ENCODE results near the gene METTL1. TPM values are rescaled to one million over a fixed set of nuclear protein-coding genes. Genes with fewer than 3 reads are reported as not detected.

Gene METTL1
- total and polyA plus RNA-seq, 9 of the 15 experiments (the other 6 are each of a cell fraction or from before 2014, with no cell fraction given), result 12.6 to 65.9 (median 39.2) TPM

DNA sequence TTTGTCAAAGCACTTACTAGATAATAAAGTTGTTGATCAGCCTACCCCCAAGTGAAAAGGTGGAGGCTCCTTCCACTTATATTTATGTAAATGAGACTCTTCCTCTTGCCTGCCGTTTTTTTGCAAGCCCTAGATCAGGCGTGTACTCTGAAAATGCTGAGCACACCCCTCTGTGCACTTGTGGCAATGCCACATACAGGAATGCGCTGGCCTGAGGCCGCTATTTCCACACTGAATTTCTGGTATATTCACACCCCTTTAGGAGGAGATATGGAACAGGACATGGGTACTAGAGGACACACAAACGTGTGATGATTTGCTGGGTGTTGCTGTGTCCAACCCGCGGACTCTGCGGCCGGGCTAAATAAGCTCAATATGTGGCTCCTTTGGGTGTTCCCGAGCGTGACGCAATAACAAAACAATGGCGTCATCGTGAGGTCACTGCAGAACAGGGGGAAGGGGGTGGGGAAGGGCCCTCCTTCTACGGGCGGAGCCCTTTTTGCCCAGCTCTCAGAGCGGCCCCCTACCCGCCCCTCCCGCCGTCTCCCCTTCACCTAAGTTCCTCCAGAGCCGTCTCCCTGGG is 27.6 kb downstream of the METTL1 start (continued):
- TF ChIP-seq, protein P1, sequence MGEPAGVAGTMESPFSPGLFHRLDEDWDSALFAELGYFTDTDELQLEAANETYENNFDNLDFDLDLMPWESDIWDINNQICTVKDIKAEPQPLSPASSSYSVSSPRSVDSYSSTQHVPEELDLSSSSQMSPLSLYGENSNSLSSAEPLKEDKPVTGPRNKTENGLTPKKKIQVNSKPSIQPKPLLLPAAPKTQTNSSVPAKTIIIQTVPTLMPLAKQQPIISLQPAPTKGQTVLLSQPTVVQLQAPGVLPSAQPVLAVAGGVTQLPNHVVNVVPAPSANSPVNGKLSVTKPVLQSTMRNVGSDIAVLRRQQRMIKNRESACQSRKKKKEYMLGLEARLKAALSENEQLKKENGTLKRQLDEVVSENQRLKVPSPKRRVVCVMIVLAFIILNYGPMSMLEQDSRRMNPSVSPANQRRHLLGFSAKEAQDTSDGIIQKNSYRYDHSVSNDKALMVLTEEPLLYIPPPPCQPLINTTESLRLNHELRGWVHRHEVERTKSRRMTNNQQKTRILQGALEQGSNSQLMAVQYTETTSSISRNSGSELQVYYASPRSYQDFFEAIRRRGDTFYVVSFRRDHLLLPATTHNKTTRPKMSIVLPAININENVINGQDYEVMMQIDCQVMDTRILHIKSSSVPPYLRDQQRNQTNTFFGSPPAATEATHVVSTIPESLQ (CRISPR knock-in tag; IDR thresholded peaks at IDR 0.05), result no peak
- TF ChIP-seq, protein P2, sequence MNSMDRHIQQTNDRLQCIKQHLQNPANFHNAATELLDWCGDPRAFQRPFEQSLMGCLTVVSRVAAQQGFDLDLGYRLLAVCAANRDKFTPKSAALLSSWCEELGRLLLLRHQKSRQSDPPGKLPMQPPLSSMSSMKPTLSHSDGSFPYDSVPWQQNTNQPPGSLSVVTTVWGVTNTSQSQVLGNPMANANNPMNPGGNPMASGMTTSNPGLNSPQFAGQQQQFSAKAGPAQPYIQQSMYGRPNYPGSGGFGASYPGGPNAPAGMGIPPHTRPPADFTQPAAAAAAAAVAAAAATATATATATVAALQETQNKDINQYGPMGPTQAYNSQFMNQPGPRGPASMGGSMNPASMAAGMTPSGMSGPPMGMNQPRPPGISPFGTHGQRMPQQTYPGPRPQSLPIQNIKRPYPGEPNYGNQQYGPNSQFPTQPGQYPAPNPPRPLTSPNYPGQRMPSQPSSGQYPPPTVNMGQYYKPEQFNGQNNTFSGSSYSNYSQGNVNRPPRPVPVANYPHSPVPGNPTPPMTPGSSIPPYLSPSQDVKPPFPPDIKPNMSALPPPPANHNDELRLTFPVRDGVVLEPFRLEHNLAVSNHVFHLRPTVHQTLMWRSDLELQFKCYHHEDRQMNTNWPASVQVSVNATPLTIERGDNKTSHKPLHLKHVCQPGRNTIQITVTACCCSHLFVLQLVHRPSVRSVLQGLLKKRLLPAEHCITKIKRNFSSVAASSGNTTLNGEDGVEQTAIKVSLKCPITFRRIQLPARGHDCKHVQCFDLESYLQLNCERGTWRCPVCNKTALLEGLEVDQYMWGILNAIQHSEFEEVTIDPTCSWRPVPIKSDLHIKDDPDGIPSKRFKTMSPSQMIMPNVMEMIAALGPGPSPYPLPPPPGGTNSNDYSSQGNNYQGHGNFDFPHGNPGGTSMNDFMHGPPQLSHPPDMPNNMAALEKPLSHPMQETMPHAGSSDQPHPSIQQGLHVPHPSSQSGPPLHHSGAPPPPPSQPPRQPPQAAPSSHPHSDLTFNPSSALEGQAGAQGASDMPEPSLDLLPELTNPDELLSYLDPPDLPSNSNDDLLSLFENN (IDR thresholded peaks at IDR 0.05; ENCODE audit: low read depth in 2 of 2, low read length in 2 of 2), result no peak
- TF ChIP-seq CCNT2 (IDR thresholded peaks at IDR 0.05; ENCODE audit: borderline replicate concordance, extremely low read depth, insufficient read length, low read depth, low read length) (no peak), PRPF4 (IDR thresholded peaks at IDR 0.05; ENCODE audit: insufficient read depth, low read depth, low read length, poor library complexity, severe bottlenecking) (no peak), KDM2B (CRISPR knock-in tag; IDR thresholded peaks at IDR 0.05) (no peak), STAT5B (CRISPR knock-in tag; IDR thresholded peaks at IDR 0.05) (no peak), NFYB (IDR thresholded peaks at IDR 0.05; ENCODE audit: extremely low read depth, insufficient read length) (no peak), KAT2B (IDR thresholded peaks at IDR 0.05; ENCODE audit: low read depth, low read length) (no peak)
- TF ChIP-seq, protein P3, sequence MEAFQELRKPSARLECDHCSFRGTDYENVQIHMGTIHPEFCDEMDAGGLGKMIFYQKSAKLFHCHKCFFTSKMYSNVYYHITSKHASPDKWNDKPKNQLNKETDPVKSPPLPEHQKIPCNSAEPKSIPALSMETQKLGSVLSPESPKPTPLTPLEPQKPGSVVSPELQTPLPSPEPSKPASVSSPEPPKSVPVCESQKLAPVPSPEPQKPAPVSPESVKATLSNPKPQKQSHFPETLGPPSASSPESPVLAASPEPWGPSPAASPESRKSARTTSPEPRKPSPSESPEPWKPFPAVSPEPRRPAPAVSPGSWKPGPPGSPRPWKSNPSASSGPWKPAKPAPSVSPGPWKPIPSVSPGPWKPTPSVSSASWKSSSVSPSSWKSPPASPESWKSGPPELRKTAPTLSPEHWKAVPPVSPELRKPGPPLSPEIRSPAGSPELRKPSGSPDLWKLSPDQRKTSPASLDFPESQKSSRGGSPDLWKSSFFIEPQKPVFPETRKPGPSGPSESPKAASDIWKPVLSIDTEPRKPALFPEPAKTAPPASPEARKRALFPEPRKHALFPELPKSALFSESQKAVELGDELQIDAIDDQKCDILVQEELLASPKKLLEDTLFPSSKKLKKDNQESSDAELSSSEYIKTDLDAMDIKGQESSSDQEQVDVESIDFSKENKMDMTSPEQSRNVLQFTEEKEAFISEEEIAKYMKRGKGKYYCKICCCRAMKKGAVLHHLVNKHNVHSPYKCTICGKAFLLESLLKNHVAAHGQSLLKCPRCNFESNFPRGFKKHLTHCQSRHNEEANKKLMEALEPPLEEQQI (IDR thresholded peaks at IDR 0.05), result no peak
- TF ChIP-seq, protein P4, sequence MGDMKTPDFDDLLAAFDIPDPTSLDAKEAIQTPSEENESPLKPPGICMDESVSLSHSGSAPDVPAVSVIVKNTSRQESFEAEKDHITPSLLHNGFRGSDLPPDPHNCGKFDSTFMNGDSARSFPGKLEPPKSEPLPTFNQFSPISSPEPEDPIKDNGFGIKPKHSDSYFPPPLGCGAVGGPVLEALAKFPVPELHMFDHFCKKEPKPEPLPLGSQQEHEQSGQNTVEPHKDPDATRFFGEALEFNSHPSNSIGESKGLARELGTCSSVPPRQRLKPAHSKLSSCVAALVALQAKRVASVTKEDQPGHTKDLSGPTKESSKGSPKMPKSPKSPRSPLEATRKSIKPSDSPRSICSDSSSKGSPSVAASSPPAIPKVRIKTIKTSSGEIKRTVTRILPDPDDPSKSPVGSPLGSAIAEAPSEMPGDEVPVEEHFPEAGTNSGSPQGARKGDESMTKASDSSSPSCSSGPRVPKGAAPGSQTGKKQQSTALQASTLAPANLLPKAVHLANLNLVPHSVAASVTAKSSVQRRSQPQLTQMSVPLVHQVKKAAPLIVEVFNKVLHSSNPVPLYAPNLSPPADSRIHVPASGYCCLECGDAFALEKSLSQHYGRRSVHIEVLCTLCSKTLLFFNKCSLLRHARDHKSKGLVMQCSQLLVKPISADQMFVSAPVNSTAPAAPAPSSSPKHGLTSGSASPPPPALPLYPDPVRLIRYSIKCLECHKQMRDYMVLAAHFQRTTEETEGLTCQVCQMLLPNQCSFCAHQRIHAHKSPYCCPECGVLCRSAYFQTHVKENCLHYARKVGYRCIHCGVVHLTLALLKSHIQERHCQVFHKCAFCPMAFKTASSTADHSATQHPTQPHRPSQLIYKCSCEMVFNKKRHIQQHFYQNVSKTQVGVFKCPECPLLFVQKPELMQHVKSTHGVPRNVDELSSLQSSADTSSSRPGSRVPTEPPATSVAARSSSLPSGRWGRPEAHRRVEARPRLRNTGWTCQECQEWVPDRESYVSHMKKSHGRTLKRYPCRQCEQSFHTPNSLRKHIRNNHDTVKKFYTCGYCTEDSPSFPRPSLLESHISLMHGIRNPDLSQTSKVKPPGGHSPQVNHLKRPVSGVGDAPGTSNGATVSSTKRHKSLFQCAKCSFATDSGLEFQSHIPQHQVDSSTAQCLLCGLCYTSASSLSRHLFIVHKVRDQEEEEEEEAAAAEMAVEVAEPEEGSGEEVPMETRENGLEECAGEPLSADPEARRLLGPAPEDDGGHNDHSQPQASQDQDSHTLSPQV (IDR thresholded peaks at IDR 0.05), result no peak
- TF ChIP-seq, protein P5, sequence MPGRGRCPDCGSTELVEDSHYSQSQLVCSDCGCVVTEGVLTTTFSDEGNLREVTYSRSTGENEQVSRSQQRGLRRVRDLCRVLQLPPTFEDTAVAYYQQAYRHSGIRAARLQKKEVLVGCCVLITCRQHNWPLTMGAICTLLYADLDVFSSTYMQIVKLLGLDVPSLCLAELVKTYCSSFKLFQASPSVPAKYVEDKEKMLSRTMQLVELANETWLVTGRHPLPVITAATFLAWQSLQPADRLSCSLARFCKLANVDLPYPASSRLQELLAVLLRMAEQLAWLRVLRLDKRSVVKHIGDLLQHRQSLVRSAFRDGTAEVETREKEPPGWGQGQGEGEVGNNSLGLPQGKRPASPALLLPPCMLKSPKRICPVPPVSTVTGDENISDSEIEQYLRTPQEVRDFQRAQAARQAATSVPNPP (IDR thresholded peaks at IDR 0.05; ENCODE audit: borderline replicate concordance, insufficient read depth, insufficient read length), result no peak

All from K562 (cell line).